ENCODE results near the gene GOLGA6L10. TPM values are rescaled to one million over a fixed set of nuclear protein-coding genes. Genes with fewer than 3 reads are reported as not detected.
"Not testable (repeated sequence)": the region's sequence is repeated elsewhere in the genome, so short reads cannot be mapped to it uniquely, and the experiment has no call there.

The GOLGA6L10 gene, protein sequence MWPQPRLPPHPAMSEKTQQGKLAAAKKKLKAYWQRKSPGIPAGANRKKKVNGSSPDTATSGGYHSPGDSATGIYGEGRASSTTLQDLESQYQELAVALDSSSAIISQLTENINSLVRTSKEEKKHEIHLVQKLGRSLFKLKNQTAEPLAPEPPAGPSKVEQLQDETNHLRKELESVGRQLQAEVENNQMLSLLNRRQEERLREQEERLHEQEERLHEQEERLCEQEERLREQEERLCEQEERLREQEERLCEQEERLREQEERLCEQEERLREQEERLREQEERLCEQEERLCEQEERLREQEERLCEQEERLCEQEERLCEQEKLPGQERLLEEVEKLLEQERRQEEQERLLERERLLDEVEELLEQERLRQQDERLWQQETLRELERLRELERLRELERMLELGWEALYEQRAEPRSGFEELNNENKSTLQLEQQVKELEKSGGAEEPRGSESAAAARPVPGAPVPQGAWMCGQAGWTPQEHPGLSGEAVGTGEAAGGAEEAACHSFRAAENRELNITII
- 0.65 and 1.2 TPM in 2 replicates for total RNA-seq

DNA sequence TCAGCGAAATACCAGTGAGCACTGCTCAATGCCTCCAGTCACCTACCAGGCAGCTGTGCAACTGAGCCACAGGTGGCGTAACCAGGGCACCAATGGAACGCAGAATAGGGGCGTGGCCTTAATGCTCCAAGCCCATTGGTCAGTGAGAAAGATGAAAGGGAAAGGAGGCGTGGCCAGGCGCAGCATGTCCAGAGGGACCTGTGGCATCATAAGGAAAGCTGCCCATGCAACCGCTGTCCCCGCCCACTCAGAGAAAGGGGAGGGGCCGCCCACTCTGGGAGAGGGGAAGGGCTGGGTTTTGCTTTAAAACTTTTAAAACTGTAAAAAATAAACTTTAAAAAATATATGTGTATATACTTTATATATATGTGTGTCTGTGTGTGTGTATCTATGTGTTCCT is at the start of gene GOLGA6L10:
TSS of gene GOLGA6L10 (minus strand) at position 101 of the 400 bp plus-strand sequence. CDS start at position 1, 100 bp downstream.
- DNase-seq (ENCODE audit: low read depth); H3K4me3 ChIP-seq (ENCODE audit: low read depth, low read length): not testable (repeated sequence)

DNA sequence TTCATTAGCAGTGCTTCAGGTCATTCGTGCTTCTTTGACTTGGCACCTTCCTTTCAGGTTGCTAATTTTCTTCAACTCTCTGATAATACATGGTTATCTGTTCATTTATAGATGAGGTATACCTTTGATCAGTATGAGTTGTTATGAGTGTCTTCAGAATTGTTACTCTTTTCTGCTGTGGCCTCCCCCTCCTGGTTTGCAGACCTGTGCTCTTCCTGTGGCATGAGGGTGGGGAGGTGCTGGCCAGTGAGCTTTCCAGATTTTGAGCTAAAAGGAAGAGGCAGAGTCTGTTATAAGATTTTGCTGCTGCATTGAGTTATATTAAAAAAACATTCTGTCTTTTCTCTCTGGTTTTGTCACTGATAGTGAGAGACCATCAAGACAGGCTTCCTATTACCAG is 49.5 kb upstream of the GOLGA6L10 start:
- H3K4me3 ChIP-seq (ENCODE audit: low read depth, low read length): no peak overlapping the region
- TF ChIP-seq, protein P1, sequence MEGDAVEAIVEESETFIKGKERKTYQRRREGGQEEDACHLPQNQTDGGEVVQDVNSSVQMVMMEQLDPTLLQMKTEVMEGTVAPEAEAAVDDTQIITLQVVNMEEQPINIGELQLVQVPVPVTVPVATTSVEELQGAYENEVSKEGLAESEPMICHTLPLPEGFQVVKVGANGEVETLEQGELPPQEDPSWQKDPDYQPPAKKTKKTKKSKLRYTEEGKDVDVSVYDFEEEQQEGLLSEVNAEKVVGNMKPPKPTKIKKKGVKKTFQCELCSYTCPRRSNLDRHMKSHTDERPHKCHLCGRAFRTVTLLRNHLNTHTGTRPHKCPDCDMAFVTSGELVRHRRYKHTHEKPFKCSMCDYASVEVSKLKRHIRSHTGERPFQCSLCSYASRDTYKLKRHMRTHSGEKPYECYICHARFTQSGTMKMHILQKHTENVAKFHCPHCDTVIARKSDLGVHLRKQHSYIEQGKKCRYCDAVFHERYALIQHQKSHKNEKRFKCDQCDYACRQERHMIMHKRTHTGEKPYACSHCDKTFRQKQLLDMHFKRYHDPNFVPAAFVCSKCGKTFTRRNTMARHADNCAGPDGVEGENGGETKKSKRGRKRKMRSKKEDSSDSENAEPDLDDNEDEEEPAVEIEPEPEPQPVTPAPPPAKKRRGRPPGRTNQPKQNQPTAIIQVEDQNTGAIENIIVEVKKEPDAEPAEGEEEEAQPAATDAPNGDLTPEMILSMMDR (conservative IDR thresholded peaks at IDR 0.05; ENCODE audit: low read depth, low read length): no peak
- no peak for DNase-seq (ENCODE audit: low read depth)

DNA sequence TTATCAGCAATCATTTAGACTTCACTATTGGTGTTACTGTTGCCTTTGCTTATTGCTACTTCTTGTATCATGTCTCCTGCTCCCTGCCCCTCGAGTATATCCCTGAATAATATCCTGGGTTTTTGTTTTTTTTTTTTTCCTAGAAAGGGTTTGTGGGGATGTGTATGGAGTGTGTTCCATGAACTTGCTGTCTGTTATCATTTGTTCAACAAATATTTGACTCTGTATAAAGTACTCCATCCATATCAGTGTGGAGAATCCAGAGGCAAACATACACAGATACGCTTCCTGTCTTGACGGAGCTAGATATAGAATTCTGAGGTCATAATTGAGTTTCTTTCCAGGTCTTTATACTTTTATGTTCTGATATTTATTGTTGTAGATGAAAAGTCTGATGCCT is 48.5 kb upstream of the GOLGA6L10 start:
- TF ChIP-seq, protein P1 (conservative IDR thresholded peaks at IDR 0.05; ENCODE audit: low read depth, low read length): no peak
- no peak for DNase-seq (ENCODE audit: low read depth)
- no peak overlapping the region for H3K4me3 ChIP-seq (ENCODE audit: low read depth, low read length)

DNA sequence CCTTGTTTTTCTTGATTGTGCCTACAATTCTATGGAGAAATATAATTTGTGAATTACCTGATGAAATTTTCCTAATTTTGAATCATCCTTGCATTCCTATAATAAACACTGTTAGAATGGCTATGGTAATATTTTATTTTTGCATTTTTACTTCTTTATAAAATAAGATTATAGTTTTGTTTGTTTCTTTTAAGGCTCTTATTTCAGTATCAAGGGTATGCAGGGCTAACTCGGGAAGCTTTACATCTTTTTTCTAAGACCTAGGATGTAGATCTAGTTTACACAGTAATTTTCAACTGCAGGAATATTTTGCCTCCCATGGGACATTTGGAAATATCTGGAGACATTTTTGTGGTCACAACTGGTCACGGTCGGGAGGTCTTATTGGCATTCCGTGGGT is 46.5 kb upstream of the GOLGA6L10 start:
- DNase-seq (ENCODE audit: low read depth); H3K4me3 ChIP-seq (ENCODE audit: low read depth, low read length): not testable (repeated sequence)

DNA sequence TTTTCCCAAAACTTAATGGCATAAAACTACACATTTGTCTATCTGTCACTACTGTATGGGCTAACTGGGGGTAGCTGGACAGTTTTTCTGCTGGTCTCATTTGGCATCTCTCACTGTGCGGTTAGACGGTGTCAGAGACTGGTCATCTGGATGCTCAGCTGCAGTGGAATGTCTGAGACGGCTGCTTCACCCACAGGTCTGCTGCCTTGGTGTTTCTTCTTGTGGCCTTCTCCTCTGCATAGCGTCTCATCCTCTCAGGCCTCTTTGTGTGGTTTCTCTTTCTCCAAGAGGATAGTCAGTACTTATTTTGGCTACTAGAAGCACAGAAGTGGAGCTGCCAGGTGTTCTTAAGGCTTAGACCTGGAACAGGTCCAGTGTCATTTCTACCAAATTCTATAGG is 44.4 kb upstream of the GOLGA6L10 start:
- no peak overlapping the region for H3K4me3 ChIP-seq (ENCODE audit: low read depth, low read length)
- TF ChIP-seq, protein P1 (conservative IDR thresholded peaks at IDR 0.05; ENCODE audit: low read depth, low read length): no peak
- no peak for DNase-seq (ENCODE audit: low read depth)

DNA sequence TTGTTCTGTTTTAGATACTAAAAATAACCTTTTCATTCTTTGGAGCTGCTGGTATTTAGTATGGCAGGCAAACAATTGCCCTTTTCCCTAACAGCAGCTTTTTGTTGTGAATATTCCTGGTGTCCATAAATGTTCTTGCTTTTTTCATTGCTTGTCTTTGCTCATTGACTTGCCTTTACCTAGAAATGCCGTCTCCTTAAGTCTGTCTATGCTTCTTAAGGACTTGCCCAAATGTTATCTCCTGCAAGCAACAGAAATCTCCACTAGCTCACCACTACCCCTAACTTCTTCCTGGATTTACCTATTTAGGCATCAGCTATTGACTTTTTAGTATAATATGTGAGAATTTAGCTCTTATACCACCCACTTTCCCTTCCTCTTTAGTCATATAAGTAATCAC is 42.8 kb upstream of the GOLGA6L10 start:
- DNase-seq (ENCODE audit: low read depth); H3K4me3 ChIP-seq (ENCODE audit: low read depth, low read length): not testable (repeated sequence)

DNA sequence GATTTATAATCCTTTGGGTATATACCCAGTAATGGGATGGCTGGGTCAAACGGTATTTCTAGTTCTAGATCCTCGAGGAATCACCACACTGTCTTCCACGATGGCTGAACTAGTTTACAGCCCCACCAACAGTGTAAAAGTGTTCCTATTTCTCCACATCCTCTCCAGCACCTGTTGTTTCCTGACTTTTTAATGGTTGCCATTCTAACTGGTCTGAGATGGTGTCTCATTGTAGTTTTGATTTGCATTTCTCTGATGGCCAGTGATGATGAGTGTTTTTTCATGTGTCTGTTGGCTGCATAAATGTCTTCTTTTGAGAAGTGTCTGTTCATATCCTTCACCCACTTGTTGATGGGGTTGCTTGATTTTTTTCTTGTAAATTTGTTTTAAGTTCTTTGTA is 40.9 kb upstream of the GOLGA6L10 start:
- not testable (repeated sequence) for H3K4me3 ChIP-seq (ENCODE audit: low read depth, low read length); DNase-seq (ENCODE audit: low read depth)

DNA sequence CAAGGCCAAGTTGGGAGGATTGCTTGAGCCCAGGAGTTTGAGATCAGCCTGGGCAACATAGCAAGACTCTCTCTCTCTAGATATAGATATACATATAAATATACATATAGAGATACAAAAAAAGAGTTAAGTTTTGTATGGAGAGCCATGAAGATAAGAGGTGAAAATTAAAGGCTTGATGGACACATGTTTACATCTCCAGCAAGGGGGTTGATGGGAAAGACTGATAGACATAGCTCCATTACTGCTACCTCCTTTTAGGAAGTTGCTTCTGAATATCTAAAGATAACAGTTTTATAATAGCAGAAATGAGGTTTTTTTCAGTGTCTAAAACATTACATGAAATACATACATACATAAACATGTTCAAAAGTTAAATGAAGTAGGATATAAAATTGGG is 37.9 kb upstream of the GOLGA6L10 start:
- not testable (repeated sequence) for DNase-seq (ENCODE audit: low read depth); H3K4me3 ChIP-seq (ENCODE audit: low read depth, low read length)

DNA sequence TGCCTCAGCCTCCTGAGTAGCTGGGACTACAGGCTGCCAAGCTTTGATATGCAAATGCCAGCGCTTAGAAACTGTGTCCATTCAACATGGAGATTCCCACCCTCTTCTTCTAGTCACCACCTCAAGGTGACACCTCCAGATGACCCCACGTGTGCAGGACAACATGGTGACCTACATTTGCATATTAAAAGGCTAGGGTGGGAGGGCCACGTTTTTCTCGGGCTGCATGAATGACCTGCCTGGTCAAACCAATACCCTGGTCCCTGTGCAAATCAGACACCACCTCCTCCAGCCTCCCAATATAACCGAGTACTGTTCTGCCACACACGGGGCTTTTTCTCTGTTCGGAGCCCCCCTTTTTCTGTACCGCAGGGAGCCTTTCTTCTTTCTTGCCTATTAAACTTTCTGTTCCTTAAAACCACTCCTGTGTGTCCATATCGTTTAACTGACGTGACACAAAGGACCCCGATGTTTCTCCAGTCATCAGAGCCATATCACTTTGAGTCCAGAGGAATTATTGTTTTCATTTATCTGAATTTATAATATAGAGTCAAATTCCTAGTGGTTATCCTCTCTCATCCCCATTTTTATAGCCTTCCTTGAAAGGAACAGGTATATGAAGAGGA is 32.2 kb upstream of the GOLGA6L10 start:
- DNase-seq (ENCODE audit: low read depth); H3K4me3 ChIP-seq (ENCODE audit: low read depth, low read length): not testable (repeated sequence)

DNA sequence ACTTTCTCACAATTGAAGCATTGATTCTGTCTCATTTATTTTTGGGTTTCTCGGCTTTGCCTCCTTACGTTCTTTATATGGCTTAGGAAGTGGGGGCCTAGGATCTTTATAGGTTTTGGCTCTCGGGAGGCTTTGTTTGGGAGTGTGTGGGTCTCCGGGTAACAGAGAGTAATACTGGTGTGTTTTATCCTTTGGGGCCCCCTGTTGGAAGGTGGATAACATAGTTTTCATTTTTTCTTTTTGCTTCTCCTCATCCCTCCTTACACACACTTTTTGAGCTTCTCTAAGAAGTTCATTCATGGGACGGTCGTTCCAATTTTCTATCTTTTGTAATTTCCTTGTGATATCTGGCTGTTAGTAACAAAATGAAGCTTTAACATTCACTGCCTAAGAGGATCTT is 30.3 kb upstream of the GOLGA6L10 start:
- not testable (repeated sequence) for DNase-seq (ENCODE audit: low read depth)

DNA sequence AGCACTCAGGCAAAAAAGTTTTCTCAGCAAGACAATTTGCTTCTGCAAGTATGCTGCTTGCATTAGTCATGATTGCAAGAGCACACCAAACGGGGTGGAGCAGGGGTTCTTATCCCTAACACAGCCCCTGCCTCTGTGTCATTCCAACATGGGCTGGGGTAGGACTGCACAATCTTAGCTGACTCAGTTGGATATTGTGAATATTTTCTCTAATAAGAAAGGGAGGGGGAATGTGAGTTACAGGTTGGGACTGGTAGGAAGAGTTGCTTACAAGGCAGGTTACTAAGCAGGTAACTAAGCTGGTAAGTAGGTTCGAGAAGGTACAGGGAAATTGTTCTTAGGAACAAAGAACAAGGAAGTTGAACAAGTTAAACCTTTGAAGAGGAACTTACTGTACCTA is 24.4 kb upstream of the GOLGA6L10 start:
- not testable (repeated sequence) for DNase-seq (ENCODE audit: low read depth); H3K4me3 ChIP-seq (ENCODE audit: low read depth, low read length)

More for the DNA sequence above, 30.3 kb upstream of the GOLGA6L10 start:
- TF ChIP-seq, protein P1 (conservative IDR thresholded peaks at IDR 0.05; ENCODE audit: low read depth, low read length): peak; percentile 24
- H3K4me3 ChIP-seq (ENCODE audit: low read depth, low read length): not testable (repeated sequence)
